HG03045 (cell line): ENCODE data around the gene LRRC23.

ENCODE experiments used
- ATAC-seq: cut with Tn5 transposase; IDR thresholded peaks from one replicate; pipeline ENCODE4 v1.9.1; 2021; ENCODE audit warnings: mild to moderate bottlenecking, moderate library complexity; ENCODE audit not compliant: unreplicated experiment

Gene LRRC23

DNA sequence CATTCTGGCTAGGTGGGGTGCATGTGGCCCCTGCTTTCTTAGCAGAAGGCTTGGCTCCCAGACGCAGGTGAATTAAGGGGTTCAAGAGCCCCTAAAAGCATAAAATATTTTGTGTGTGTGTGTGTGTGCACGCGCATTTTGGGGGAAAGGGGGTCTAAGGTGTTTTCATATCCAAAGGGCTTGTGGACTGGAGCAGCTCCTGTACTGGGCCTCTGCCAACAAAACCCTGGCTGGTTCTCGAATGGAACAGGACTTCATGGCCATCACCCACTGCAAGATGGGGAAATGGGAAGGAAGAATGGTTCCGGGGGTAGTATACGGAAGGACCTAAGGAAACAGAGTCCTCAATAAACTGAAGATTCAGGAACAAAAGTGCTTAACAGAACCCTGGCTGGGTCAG lies 19.2 kb downstream of the LRRC23 start:
- ATAC-seq: no peak

DNA sequence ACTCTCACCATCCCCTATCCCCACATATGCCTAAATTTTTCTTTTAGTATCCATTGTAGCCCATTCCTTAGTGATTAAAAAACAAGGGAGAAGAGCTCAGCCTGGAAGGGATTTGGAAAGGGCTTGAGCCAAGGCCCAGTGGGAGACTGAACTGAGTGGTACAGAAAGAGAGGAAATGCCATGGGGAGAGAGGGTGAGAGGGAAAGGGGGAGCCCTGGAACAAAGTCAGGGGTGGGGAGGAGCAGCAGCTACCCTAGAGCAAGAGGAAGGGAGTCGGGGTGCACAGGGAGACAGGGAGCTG lies 20.6 kb downstream of the LRRC23 start:
- ATAC-seq: no peak

DNA sequence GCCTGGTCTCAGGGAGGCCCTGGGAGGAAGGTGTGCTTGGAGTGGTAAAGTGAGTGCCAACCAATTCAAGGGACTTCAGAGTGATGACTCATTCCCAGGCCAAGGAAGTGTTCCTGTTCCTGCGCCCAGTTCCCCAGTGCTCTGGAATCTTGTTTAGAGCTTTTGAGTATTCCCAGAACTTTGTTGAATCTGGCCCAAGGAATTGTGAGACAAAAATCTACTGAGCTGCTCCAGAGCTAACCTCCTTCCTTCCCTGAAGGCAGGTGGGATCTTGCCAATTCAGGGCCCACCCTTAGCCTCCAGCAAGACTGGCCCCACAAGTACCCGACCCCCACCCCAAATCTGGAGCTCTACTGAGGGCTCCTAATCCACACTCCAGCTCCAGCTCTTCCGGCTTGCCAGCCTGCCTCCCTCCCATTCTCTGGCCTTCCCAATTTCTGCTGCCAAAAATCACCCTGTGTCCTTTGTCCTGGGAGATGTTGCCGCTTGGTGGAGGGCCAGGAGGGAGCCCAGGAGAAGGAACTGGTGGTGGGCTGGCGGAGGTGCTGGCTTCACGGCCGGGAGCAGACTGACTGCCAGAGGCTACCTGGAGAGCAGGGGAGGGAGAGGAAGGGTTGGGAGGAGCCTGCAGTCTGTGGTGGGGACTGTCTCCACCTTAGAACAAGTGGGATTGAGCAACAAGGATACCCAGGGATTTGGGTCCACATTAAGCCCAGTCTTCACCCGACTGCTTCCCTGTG lies 21.1 kb downstream of the LRRC23 start:
- no peak for ATAC-seq

DNA sequence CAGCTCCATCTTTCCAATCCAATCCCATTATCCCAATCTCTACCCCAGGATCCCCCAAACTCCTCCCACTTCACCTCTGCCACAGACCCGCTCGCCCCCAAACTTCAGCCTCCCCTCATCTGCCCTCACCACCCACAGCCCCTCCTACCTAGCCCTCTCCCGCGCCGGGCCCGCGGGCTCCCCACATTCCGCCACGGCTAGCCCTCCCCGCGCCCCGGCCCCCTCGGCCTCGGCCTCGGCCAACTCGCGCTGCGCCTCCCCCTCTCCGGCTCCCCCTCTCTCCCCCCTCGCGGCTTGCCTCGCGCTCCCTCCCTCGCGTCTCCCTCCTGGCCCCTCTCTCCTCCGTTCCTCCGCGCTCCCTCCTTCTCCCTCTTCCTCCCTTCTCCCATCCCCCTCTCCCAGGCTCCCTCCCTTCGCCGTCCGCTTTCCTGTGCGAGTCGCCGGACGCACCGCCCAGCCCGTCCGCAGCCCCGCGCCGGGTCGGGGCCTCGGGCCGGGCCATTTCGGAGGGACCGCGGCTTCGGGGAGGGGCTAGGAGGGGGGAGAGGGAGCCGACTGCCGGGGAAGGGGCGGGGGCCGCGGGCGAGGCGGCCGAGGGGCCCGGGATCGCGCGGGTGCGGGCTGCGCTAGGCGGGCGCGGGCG lies 22.9 kb downstream of the LRRC23 start, which contains the start of gene ATN1:
Gene ATN1 (plus strand): TSS at position 581 of the 643 bp plus-strand sequence. CDS start 6,043 bp downstream, outside the sequence.
- no peak for ATAC-seq

DNA sequence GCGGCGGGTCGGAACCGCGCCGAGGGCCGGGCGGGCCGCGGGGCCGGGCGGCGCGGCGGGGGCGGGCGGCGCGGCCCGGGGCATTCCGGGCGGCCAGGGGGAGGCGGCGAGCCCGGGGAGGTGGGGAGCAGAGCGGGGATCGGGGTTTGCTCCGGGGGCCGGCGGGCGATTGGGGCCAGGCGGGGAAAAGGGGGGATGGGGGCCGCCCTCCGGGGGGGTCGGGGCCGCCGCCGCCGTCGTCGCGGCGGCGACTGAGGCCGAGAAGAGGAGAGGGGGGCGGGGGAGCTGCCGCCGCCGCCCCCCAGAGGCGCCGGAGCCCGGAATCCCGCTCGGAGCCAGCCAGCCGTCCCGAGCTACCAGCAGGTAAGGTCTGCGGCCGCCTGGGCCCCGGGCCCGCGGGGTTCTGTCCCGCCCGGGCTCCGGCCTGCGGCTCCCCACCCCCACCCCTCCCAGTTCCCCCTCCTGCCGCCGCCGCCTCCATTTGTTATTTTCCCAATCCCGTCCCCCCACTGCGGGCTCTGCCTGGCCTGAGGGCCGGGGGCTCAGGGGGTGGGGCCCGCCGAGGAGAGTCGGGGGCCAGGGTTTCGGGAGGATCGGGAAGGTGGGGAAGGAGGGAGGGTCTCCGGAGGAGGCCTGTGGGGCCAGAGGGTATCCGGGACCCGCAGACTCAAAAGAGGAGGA lies 23.5 kb downstream of the LRRC23 start:
- no peak for ATAC-seq

DNA sequence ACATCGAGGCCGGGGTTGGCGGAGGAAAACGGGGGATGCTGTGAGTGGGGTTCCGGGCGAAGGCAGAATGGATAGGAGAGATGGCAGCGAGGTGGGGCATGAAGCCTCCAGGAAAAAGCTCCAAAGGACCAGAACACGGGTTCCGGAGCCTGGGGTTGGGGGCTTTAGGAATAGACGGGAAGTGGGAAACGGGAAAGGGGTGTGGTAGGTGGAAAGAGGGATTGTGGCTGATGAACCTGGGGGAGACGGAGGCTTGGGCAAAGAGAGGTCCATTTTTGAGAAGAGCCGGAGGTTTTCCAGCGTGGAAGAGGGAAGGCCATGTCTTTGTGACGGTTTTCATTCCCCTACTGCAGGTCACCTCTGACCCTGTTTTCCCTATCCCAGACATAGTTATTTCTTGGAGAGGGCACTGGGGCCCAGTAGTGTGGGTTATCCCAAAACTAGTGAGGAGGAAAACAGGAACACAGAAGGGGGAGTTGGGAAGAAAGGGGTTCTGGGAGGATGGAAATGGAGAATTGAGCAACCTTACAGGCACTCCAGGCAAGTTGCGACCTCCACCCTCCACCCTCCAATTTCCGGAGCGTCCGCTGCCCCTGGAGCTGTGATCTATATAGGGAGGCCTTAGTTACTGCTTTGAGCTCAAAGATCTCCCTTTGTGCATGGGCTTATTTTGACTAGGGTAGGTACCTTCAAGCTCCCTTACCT lies 24.2 kb downstream of the LRRC23 start:
- ATAC-seq: no peak

DNA sequence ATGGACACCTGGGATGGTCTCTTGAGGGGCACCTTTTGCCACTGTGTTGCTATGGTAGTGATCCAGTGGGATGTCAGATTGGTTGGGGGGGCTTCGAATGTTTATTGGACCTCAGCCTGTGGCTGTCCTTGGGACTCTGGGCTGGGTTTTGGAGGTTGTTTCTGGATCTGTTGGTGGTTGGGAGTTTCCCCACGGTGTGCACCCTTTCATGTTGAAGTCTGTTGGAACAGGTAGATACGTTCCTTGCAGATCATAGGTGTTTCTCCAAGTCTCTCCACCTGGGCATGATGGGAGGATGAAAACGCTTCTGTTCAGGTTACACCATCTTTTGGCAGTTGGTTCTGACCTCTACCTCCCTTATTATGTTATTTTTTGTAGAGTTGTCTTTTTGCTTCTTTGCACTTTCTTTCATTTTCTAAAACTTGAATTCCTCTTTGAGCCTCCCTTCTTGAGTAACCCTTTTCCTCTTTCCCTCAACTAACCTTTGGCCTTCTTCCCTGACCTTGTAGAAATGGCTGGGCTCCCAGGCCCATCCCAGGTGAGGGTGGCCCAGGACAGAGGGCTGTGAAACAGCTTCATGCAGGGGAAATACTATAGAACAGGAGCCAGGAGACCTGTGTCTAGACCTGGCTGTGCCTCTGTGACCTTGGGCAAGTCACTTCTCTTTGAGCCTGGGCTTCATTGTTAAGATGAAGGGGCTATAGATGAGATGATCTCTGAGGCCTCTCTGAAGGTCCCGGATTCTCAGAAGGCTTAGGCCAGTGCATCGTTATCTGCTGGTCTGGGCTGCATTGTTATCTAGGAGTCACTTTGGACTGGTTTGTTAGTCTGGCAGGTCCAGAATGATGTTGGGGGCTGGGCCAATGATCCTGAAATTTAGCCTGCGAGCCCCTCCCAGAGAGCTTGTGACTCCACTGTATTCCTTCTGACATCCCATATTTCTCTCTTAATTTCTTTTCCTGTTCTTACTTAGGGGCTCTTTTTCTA lies 25.1 kb downstream of the LRRC23 start:
- ATAC-seq: no peak

DNA sequence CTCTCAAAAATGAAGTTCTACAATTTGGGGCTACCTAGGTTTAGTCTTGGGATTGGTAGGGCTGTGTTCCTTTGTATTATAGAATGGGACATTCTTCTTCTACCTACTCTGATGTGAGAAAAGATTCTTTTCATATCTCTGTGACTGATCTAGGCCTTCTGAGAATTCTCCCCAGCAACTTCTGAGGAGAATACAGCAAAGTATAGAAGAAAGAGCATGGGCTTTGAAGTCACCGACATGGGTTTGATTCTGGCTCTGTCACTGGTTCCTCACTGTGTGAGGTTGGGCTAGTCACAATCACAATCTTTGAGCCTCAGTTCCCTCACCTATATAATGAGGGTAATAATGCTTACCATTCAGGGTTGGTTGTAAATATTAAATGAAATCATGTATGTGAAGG lies 28.1 kb downstream of the LRRC23 start:
- ATAC-seq: no peak

DNA sequence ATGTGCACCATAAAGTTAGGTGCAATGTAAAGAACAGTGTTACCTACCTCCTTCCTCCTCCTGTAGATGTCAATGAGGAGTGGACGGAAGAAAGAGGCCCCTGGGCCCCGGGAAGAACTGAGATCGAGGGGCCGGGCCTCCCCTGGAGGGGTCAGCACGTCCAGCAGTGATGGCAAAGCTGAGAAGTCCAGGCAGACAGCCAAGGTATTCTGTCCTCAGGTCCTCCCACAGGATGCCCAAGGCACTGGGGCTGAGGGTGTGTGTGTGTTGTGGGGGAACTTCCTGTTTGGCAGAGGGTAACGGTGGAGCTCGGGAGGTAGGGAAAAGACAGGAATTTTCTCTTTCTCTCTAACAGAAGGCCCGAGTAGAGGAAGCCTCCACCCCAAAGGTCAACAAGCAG lies 29.5 kb downstream of the LRRC23 start:
- ATAC-seq: no peak

DNA sequence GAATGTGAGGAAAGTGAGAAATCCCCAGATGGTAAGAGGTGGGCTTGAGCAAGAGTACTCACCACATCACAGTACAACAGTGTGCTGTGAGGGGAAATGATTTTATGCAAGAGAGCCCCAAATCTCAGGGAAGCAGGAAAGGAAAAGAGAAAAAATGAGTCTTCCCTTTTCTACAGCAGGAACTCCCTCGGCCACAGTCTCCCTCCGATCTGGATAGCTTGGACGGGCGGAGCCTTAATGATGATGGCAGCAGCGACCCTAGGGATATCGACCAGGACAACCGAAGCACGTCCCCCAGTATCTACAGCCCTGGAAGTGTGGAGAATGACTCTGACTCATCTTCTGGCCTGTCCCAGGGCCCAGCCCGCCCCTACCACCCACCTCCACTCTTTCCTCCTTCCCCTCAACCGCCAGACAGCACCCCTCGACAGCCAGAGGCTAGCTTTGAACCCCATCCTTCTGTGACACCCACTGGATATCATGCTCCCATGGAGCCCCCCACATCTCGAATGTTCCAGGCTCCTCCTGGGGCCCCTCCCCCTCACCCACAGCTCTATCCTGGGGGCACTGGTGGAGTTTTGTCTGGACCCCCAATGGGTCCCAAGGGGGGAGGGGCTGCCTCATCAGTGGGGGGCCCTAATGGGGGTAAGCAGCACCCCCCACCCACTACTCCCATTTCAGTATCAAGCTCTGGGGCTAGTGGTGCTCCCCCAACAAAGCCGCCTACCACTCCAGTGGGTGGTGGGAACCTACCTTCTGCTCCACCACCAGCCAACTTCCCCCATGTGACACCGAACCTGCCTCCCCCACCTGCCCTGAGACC lies 31.0 kb downstream of the LRRC23 start:
- ATAC-seq: no peak

DNA sequence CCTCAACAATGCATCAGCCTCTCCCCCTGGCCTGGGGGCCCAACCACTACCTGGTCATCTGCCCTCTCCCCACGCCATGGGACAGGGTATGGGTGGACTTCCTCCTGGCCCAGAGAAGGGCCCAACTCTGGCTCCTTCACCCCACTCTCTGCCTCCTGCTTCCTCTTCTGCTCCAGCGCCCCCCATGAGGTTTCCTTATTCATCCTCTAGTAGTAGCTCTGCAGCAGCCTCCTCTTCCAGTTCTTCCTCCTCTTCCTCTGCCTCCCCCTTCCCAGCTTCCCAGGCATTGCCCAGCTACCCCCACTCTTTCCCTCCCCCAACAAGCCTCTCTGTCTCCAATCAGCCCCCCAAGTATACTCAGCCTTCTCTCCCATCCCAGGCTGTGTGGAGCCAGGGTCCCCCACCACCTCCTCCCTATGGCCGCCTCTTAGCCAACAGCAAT lies 31.6 kb downstream of the LRRC23 start:
- ATAC-seq: no peak

DNA sequence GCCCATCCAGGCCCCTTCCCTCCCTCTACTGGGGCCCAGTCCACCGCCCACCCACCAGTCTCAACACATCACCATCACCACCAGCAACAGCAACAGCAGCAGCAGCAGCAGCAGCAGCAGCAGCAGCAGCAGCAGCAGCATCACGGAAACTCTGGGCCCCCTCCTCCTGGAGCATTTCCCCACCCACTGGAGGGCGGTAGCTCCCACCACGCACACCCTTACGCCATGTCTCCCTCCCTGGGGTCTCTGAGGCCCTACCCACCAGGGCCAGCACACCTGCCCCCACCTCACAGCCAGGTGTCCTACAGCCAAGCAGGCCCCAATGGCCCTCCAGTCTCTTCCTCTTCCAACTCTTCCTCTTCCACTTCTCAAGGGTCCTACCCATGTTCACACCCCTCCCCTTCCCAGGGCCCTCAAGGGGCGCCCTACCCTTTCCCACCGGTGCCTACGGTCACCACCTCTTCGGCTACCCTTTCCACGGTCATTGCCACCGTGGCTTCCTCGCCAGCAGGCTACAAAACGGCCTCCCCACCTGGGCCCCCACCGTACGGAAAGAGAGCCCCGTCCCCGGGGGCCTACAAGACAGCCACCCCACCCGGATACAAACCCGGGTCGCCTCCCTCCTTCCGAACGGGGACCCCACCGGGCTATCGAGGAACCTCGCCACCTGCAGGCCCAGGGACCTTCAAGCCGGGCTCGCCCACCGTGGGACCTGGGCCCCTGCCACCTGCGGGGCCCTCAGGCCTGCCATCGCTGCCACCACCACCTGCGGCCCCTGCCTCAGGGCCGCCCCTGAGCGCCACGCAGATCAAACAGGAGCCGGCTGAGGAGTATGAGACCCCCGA lies 32.2 kb downstream of the LRRC23 start:
- peak; percentile 20 for ATAC-seq

DNA sequence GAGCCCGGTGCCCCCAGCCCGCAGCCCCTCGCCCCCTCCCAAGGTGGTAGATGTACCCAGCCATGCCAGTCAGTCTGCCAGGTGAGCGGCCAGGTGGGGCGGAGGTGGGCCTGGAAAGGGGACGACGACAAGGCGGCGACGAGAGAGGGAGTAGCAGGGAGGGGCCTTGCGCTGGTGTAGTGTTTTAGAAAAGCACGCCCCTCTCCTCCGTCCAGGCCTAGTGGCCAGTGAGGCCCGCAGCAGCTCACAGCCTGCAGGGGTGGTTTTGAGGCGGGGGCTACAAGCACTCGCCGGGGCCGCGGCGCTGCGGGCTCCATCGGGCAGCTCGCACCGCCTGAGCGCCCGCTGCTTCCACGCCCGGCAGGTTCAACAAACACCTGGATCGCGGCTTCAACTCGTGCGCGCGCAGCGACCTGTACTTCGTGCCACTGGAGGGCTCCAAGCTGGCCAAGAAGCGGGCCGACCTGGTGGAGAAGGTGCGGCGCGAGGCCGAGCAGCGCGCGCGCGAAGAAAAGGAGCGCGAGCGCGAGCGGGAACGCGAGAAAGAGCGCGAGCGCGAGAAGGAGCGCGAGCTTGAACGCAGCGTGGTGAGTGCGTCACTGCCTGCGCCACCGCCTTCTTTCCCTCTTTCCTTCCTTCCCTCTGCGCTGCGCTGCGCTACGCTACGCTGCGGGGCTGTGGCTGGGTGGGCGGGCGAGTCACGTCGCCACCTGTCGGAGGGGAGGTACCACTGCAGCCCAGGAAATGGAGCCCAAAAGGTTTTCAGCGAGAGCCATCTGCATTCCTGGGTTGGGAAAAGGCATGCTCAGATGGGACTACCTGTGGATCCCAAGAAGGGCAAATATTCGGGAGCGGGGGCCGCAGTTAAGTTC lies 33.1 kb downstream of the LRRC23 start:
- peak; percentile 85 for ATAC-seq

DNA sequence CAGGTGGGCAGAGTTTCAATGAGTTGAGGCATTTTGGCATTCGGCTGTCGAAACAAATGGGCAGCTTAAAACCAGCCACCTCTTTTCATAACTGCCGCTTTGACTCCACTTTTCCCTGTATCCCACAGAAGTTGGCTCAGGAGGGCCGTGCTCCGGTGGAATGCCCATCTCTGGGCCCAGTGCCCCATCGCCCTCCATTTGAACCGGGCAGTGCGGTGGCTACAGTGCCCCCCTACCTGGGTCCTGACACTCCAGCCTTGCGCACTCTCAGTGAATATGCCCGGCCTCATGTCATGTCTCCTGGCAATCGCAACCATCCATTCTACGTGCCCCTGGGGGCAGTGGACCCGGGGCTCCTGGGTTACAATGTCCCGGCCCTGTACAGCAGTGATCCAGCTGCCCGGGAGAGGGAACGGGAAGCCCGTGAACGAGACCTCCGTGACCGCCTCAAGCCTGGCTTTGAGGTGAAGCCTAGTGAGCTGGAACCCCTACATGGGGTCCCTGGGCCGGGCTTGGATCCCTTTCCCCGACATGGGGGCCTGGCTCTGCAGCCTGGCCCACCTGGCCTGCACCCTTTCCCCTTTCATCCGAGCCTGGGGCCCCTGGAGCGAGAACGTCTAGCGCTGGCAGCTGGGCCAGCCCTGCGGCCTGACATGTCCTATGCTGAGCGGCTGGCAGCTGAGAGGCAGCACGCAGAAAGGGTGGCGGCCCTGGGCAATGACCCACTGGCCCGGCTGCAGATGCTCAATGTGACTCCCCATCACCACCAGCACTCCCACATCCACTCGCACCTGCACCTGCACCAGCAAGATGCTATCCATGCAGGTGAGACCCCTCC lies 34.0 kb downstream of the LRRC23 start:
- no peak for ATAC-seq

DNA sequence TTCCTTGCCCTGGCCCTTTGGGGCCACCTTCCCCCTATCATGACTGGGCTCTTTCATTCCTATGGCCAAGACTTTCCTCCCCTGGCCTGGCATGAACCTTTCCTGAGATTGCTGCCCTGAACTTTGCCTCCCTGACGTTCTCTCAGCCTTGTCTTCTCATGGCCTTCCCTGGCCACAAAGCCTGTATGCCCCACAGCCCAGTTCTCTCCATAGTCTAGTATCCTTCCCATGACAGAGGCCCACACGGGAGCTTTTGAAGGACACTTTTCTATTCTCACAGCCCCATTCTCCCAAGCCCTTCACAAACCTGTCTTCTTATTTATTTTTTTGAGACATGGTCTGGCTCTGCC lies 34.5 kb downstream of the LRRC23 start:
- ATAC-seq: no peak

DNA sequence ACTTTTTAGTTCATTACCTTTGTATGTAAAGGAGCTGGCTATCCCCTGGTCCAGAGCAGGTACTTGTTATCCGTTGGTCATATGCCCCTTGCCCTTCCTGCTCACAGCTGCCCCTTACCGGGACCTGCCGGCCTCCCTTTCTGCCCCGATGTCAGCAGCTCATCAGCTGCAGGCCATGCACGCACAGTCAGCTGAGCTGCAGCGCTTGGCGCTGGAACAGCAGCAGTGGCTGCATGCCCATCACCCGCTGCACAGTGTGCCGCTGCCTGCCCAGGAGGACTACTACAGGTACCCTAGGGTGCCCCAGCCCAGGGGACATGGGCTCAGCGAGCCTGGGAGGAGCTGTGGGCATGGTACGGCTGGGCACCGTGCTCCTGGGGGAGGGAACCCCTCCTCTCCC lies 36.6 kb downstream of the LRRC23 start:
- ATAC-seq: no peak

DNA sequence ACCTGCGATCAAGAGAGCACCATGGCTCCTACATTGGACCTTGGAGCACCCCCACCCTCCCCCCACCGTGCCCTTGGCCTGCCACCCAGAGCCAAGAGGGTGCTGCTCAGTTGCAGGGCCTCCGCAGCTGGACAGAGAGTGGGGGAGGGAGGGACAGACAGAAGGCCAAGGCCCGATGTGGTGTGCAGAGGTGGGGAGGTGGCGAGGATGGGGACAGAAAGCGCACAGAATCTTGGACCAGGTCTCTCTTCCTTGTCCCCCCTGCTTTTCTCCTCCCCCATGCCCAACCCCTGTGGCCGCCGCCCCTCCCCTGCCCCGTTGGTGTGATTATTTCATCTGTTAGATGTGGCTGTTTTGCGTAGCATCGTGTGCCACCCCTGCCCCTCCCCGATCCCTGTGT lies 37.2 kb downstream of the LRRC23 start:
- no peak for ATAC-seq
